ENCODE measurements around the gene LTK.

DNA sequence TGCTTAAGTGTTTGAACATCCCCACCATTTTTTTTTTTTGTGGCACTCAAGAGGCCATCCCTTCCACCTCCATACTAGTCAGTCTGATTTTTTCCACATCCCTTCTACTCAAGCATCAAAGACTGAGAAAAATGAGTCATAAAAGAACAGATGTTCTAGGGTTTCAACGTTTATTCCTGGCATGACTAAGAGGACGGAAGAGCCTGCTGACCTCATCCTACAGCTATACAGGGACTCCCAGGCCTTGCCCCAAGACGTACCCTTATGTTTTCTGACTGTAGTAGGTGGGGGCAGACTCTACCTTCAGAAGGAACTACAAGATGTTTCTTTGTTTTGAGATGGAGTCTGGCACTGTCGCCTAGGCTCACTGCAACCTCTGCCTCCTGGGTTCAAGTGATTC lies 23.3 kb downstream of the LTK start:
- TF ChIP-seq POLR2A (IDR thresholded peaks at IDR 0.05) = no peak
- TF ChIP-seq, protein P1, sequence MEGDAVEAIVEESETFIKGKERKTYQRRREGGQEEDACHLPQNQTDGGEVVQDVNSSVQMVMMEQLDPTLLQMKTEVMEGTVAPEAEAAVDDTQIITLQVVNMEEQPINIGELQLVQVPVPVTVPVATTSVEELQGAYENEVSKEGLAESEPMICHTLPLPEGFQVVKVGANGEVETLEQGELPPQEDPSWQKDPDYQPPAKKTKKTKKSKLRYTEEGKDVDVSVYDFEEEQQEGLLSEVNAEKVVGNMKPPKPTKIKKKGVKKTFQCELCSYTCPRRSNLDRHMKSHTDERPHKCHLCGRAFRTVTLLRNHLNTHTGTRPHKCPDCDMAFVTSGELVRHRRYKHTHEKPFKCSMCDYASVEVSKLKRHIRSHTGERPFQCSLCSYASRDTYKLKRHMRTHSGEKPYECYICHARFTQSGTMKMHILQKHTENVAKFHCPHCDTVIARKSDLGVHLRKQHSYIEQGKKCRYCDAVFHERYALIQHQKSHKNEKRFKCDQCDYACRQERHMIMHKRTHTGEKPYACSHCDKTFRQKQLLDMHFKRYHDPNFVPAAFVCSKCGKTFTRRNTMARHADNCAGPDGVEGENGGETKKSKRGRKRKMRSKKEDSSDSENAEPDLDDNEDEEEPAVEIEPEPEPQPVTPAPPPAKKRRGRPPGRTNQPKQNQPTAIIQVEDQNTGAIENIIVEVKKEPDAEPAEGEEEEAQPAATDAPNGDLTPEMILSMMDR (IDR thresholded peaks at IDR 0.05) = no peak
